GM21528 (cell line): ENCODE measurements around the gene RIMS1.

Source experiments
- ATAC-seq: cut with Tn5 transposase; IDR thresholded peaks from one replicate; pipeline ENCODE4 v1.9.1; 2021; ENCODE audit warnings: mild to moderate bottlenecking, moderate library complexity; ENCODE audit not compliant: unreplicated experiment, low FRiP score

RIMS1 gene

GRCh38 chr6:72386324-72386723, 500.0 kb downstream of the RIMS1 start:
- no peak for ATAC-seq

GRCh38 chr6:72389698-72390097, 503.3 kb downstream of the RIMS1 start:
- no peak for ATAC-seq

DNA sequence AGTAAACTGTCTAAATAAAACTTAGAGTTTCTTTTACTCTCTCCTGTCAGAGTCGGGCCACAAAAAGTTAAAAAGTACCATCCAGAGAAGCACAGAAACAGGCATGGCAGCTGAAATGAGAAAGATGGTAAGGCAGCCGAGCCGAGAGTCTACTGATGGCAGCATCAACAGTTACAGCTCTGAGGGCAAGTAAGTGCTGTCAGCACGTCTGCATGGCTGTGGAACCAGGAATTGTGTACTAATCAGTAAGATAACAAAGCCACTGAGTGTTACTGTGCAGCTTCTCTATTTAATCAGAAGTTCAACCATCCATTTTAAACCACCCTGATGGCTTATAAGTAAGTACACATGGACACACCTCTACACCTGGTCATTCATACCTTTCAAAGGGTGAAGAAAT, 504.2 kb downstream of the RIMS1 start:
- ATAC-seq, result no peak

GRCh38 chr6:72401865-72402264, 515.5 kb downstream of the RIMS1 start:
- ATAC-seq, result no peak

DNA sequence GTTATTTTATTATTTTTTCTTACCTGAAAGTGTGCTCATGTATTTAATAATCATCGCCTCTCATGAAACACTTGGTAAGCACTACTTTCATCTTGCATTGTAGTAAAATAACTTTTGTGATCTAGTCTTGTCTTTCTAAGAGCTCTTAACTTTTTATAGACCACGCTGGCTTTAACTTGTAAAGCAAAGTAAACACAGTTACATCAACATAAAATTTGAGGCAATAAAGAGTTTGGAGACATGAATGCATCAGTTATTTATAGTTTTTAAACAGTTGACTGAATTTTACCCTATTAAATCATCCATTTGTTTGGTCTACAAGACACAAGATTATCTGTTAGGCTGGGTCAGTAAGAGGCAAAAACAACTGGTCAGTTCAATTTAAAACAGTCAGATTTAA, 517.1 kb downstream of the RIMS1 start:
- no peak for ATAC-seq

DNA sequence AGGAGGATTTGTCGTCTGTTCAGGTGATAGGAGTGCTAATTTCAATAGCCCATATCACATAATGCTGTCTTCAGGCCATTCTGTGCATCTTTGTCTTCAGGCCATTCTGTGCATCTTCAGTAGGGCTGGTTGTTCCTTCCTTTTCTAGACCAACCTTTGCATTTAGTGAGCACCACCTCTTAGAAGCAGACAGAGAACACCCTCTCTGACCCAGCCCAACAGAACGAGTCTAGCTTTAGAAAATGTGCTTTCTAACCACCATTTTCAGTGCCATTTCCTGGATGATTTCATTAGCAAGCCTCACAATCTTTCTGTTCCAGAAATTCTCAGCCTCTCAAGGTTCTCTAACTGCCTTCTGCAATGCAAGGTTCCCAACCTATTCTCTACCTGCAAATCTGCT, 520.2 kb downstream of the RIMS1 start:
- ATAC-seq, result peak; percentile 70

GRCh38 chr6:72410769-72411168, 524.4 kb downstream of the RIMS1 start:
- no peak for ATAC-seq

DNA sequence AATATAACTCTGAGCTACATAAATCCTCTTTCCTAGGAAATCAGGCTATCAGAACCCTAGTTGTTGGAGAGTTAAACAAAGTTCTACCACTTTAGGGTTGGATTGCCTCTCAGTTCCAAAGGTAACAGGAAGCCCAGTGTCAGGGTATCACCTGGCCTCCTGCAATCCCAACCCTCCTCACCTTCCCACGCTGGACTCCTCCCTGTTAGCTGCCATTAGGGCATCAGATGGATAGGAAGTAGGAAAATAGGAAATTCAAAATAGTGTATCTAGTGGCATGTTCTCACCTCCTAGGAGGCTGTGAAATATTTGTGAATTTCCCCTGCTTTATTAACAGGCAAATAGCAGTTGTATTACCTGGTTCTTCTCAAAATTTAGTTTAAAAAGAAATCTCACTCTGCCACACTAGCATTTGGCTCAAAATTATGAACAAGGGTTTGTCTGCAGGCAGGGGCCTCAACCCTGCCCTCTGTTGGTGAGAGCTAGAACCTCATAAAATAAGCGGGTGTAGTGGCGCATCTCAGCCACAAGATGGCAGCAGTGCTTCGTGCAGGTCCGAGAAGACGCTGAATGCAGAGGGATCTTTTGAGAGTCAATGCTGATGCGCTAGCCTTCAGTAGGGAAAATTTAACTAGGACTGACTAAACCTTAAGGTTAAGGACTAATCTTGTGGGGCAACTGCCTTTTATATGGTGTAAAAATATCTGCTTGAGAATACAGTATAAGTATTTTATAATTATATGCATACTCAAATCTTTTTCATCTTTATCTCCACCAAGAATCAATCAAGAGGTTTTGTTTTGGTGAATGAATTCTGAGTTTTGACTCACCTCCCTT, 525.7 kb downstream of the RIMS1 start:
- peak; percentile 72 for ATAC-seq

DNA sequence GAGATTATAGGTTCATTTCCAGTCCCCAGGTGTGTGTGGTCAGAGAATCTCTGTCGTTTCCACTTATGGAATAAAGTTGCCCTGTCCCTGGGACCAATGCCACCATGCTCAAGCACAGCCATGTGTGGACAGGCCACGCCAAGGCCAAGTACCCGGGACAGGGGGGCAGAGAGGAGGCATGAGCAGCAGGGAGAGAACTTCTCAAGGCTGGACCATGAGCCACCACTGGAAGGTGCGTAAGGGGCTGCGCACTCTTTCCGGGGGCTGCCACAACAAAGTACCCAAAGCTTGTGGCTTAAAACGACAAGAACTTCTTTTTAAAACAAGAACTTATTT, 526.3 kb downstream of the RIMS1 start:
- no peak for ATAC-seq

- no peak for ATAC-seq
Observed at GRCh38 chr6:72413884-72414283, 527.5 kb downstream of the RIMS1 start.

DNA sequence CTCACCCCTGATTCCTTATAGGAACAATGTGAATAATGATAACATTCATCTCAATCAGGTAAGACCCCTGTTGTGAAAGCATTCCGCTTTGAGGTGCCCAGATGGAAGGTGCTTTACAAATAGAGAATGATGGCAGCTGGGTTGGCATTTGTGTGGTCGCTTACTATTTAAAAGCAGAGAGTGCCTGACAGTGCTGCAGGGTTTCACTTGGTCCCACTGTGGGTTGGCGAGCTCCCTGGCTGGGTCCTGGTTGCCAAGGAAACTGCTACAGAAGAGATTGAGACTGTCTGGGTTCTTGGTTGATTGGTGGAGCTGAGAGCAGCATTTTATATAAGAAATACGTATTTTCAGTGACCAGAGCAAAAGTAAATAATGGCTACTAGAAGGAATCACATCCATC, 528.3 kb downstream of the RIMS1 start:
- no peak for ATAC-seq

DNA sequence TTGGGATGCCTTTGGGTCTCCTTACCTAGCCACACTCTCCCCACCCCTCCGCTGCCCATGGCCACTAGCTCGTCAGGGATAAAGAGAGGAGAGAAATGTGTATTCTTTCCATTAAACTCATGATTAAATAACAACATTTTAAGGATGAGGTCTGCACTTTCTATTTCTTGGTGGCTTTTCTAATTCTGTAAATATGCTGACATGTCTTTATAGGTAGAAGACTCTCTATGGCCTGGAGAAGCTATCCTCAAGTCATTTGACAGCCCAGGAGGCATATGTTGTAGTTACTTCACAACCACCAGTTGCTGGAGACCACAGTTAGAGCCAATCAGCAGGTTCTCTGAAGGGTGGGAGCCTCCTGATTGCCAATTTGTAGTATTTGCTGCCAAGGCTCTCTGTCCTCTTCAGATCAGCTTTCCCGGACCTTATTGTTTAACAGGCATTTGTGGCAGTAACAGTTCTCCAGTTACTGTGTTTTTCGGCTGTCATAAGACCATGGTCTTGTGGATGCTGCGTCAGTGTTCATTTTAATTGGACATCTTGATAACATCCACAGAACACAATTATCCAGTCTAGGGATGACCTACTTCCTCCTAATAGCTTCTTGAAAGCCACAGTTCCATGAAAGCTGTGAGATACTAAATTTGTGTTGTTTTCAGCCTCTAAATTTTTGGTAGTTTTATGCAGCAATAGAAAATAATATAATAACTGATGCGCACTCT, 530.6 kb downstream of the RIMS1 start:
- no peak for ATAC-seq

DNA sequence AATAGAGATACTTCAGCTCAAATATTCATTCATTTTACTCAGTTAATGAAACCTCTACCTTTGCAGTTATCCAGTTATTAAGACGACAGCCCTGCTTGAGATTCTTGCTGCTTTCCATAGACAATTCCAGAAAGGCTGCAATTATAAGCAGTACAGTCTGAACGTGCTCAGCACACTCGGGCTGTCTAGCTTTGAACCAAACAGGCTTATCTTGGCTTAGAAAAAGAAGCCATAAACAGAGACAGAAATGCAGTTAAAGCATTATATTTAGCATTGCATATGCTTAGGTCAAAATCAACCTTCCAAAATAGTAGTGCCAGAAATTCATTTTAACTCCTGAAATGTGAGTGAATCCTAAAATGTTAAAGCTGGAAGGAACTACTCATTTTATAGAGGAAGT, 531.4 kb downstream of the RIMS1 start:
- no peak for ATAC-seq

GRCh38 chr6:72418495-72418894, 532.1 kb downstream of the RIMS1 start:
- ATAC-seq, result no peak

GRCh38 chr6:72419966-72420365, 533.6 kb downstream of the RIMS1 start:
- ATAC-seq, result no peak

GRCh38 chr6:72420409-72420808, 534.1 kb downstream of the RIMS1 start:
- ATAC-seq, result no peak

DNA sequence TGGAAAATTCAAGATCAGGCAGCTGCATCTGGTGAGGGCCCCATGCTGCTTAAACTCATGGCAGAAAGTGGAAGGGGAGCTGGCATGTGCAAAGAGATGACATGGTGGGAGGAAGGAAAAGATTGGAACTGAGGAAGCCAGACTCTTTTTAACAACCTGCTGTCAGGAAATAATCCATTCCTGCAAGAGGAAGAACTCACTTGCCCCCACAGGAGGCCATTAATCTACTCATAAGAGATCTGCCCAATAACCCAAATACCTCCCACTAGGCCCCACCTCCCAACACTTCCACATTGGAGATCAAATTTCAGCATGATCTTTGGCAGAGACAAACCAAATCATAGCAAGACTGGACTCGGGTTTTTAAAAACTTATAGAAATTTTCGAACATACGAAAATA, 535.0 kb downstream of the RIMS1 start:
- no peak for ATAC-seq

GRCh38 chr6:72422171-72422570, 535.8 kb downstream of the RIMS1 start:
- no peak for ATAC-seq

- ATAC-seq, result no peak
Observed at GRCh38 chr6:72424476-72424875, 538.1 kb downstream of the RIMS1 start.

- ATAC-seq, result no peak
Observed at GRCh38 chr6:72425003-72425681, 538.8 kb downstream of the RIMS1 start.

DNA sequence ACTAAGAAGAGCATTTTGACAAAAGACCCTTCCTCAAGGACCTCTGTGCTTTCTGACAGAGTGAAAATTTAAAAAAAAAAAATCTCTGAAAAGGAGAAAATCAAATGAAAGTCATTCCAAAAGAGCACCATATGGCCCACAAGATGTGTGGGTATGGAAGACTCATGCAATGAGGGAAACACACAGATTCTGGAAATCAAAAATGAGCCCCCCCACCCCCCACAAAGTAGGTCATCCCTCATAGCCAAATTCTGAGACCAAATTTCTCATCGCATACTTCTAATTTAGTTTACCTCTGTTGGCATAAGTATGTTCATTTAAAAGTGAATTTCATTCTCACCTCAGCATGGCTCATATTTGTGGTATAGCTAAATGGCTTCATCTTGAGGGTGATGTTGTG, 554.3 kb downstream of the RIMS1 start:
- ATAC-seq, result no peak

DNA sequence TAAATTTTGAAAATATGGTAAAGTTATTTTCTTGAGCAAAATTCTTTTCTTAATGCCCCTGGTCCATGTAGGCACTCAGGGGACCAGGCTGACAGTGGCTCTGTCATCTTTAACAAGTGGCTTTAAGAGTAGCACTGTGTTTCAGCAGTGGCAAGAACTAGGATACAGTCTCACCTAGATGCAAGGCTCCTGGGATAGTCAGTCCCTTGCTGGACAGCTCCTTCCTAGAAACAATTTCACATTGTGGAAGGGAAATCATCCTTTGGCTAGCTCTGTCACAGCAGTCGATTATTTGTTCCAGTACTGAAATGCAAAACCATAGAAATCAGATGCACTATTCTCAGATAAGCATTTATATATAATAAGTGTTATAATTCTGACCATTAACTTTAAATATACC, 560.1 kb downstream of the RIMS1 start:
- ATAC-seq, result no peak
